WTC11 (cell line): ENCODE data around the gene SNX5. TPM values are rescaled to one million over a fixed set of nuclear protein-coding genes. Genes with fewer than 3 reads are reported as not detected.
A peak's percentile ranks its signal among the peaks of the same experiment; 100 is the strongest.

ENCODE experiments used
- ATAC-seq: fragments of 200-7000 bp; cut with Tn5 transposase; 2 replicates; pipeline ENCODE4 v1.10.0; 2021; ENCODE audit warnings: mild to moderate bottlenecking, moderate library complexity
- CTCF ChIA-PET: fragments of 300-600 bp; sonication (Branson Sonifier 250); formaldehyde crosslinking; loops from one replicate; lab custom pipeline; 2021; ENCODE audit warnings: antibody characterized with exemption; lab: Charles Lee
- POLR2A ChIA-PET: fragments of 350-600 bp; sonication (Branson Sonifier 250); formaldehyde crosslinking; loops from one replicate; lab custom pipeline; 2021; ENCODE audit warnings: antibody characterized with exemption; lab: Charles Lee
- DNase-seq: peaks from one replicate; pipeline ENCODE4 v3.0.0; 2021; ENCODE audit warnings: low spot score
- H3K27ac Mint-ChIP-seq: 2 replicates; pipeline ENCODE4 v1.8.0; 2021; ENCODE audit warnings: mixed read lengths
- H3K27me3 Mint-ChIP-seq: 2 replicates; pipeline ENCODE4 v1.8.0; 2021; ENCODE audit warnings: low read depth, mild to moderate bottlenecking, moderate library complexity, mixed read lengths
- H3K36me3 Mint-ChIP-seq: 2 replicates; pipeline ENCODE4 v1.8.0; 2021; ENCODE audit warnings: mixed read lengths
- H3K4me1 Mint-ChIP-seq: 2 replicates; pipeline ENCODE4 v1.8.0; 2022; ENCODE audit warnings: mixed read lengths
- H3K4me3 Mint-ChIP-seq: 2 replicates; pipeline ENCODE4 v1.8.0; 2021; ENCODE audit warnings: mild to moderate bottlenecking, moderate library complexity, mixed read lengths
- H3K9me3 Mint-ChIP-seq: 2 replicates; pipeline ENCODE4 v1.8.0; 2021; ENCODE audit warnings: mixed read lengths
- CREM ChIP-seq: sonication (generic); formaldehyde crosslinking; IDR thresholded peaks from 2 replicates; pipeline ENCODE4 v1.8.1; 2022; ENCODE audit warnings: mild to moderate bottlenecking, missing genetic modification reagents, moderate library complexity
- CTCF ChIP-seq: fragments of 200-600 bp; IDR thresholded peaks from 2 replicates; pipeline ENCODE4 v1.8.0; 2022; ENCODE audit warnings: antibody characterized with exemption
- FOXP4 ChIP-seq: sonication (generic); formaldehyde crosslinking; IDR thresholded peaks from 2 replicates; pipeline ENCODE4 v1.8.0; 2022; ENCODE audit warnings: mild to moderate bottlenecking, missing genetic modification reagents
- ZNF138 ChIP-seq: sonication (generic); formaldehyde crosslinking; conservative IDR thresholded peaks from 2 replicates; pipeline ENCODE4 v1.8.1; 2022; ENCODE audit warnings: mild to moderate bottlenecking, moderate library complexity, missing genetic modification reagents
- ZNF219 ChIP-seq: sonication (generic); formaldehyde crosslinking; IDR thresholded peaks from 2 replicates; pipeline ENCODE4 v1.8.0; 2023; ENCODE audit warnings: missing genetic modification reagents, mild to moderate bottlenecking, borderline replicate concordance
- ZNF317 ChIP-seq: sonication (generic); formaldehyde crosslinking; IDR thresholded peaks from 2 replicates; pipeline ENCODE4 v1.8.1; 2023; ENCODE audit warnings: low read depth, mild to moderate bottlenecking, moderate library complexity, missing genetic modification reagents, borderline replicate concordance
- ZNF423 ChIP-seq: fragments of 250-450 bp; sonication (Bioruptor Pico); IDR thresholded peaks from 2 replicates; pipeline ENCODE4 v2.1.2; 2022; ENCODE audit warnings: mild to moderate bottlenecking, moderate library complexity
- total RNA-seq: library from RNA; stranded (reverse); gene quantifications from 3 replicates; pipeline ENCODE4 v1.2.3, GENCODE V29; 2021
- TF ChIP-seq, protein P1 (sequence below): sonication (generic); formaldehyde crosslinking; IDR thresholded peaks from 2 replicates; pipeline ENCODE4 v1.8.0; 2023; ENCODE audit warnings: missing genetic modification reagents, mild to moderate bottlenecking, borderline replicate concordance
- TF ChIP-seq, protein P2 (sequence below): sonication (generic); formaldehyde crosslinking; IDR thresholded peaks from 2 replicates; pipeline ENCODE4 v1.8.1; 2023; ENCODE audit warnings: mild to moderate bottlenecking, moderate library complexity, missing genetic modification reagents
- TF ChIP-seq, protein P3 (sequence below): sonication (generic); formaldehyde crosslinking; IDR thresholded peaks from 2 replicates; pipeline ENCODE4 v1.8.1; 2022; ENCODE audit warnings: mild to moderate bottlenecking, missing genetic modification reagents, moderate library complexity, borderline replicate concordance

SNX5 gene
- total RNA-seq, 1 experiment from 2014 or later, result 192 TPM

GRCh38 chr20:17938871-17939619, 29.5 kb downstream of the SNX5 start (continued):
- TF ChIP-seq, protein P1, sequence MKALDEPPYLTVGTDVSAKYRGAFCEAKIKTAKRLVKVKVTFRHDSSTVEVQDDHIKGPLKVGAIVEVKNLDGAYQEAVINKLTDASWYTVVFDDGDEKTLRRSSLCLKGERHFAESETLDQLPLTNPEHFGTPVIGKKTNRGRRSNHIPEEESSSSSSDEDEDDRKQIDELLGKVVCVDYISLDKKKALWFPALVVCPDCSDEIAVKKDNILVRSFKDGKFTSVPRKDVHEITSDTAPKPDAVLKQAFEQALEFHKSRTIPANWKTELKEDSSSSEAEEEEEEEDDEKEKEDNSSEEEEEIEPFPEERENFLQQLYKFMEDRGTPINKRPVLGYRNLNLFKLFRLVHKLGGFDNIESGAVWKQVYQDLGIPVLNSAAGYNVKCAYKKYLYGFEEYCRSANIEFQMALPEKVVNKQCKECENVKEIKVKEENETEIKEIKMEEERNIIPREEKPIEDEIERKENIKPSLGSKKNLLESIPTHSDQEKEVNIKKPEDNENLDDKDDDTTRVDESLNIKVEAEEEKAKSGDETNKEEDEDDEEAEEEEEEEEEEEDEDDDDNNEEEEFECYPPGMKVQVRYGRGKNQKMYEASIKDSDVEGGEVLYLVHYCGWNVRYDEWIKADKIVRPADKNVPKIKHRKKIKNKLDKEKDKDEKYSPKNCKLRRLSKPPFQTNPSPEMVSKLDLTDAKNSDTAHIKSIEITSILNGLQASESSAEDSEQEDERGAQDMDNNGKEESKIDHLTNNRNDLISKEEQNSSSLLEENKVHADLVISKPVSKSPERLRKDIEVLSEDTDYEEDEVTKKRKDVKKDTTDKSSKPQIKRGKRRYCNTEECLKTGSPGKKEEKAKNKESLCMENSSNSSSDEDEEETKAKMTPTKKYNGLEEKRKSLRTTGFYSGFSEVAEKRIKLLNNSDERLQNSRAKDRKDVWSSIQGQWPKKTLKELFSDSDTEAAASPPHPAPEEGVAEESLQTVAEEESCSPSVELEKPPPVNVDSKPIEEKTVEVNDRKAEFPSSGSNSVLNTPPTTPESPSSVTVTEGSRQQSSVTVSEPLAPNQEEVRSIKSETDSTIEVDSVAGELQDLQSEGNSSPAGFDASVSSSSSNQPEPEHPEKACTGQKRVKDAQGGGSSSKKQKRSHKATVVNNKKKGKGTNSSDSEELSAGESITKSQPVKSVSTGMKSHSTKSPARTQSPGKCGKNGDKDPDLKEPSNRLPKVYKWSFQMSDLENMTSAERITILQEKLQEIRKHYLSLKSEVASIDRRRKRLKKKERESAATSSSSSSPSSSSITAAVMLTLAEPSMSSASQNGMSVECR (CRISPR knock-in tag), result no peak
- TF ChIP-seq, protein P2, sequence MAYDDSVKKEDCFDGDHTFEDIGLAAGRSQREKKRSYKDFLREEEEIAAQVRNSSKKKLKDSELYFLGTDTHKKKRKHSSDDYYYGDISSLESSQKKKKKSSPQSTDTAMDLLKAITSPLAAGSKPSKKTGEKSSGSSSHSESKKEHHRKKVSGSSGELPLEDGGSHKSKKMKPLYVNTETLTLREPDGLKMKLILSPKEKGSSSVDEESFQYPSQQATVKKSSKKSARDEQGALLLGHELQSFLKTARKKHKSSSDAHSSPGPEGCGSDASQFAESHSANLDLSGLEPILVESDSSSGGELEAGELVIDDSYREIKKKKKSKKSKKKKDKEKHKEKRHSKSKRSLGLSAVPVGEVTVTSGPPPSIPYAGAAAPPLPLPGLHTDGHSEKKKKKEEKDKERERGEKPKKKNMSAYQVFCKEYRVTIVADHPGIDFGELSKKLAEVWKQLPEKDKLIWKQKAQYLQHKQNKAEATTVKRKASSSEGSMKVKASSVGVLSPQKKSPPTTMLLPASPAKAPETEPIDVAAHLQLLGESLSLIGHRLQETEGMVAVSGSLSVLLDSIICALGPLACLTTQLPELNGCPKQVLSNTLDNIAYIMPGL, result no peak
- TF ChIP-seq ZNF423, result no peak
- peak; percentile 88 for TF ChIP-seq CTCF
- TF ChIP-seq ZNF138, result no peak
- TF ChIP-seq, protein P3, sequence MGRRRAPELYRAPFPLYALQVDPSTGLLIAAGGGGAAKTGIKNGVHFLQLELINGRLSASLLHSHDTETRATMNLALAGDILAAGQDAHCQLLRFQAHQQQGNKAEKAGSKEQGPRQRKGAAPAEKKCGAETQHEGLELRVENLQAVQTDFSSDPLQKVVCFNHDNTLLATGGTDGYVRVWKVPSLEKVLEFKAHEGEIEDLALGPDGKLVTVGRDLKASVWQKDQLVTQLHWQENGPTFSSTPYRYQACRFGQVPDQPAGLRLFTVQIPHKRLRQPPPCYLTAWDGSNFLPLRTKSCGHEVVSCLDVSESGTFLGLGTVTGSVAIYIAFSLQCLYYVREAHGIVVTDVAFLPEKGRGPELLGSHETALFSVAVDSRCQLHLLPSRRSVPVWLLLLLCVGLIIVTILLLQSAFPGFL, result no peak
- TF ChIP-seq FOXP4 (CRISPR knock-in tag), result no peak
- TF ChIP-seq ZNF219, result no peak
- 0 out of 2 replicates have a peak, but pooled peaks have one; percentile 30 for TF ChIP-seq CREM

DNA sequence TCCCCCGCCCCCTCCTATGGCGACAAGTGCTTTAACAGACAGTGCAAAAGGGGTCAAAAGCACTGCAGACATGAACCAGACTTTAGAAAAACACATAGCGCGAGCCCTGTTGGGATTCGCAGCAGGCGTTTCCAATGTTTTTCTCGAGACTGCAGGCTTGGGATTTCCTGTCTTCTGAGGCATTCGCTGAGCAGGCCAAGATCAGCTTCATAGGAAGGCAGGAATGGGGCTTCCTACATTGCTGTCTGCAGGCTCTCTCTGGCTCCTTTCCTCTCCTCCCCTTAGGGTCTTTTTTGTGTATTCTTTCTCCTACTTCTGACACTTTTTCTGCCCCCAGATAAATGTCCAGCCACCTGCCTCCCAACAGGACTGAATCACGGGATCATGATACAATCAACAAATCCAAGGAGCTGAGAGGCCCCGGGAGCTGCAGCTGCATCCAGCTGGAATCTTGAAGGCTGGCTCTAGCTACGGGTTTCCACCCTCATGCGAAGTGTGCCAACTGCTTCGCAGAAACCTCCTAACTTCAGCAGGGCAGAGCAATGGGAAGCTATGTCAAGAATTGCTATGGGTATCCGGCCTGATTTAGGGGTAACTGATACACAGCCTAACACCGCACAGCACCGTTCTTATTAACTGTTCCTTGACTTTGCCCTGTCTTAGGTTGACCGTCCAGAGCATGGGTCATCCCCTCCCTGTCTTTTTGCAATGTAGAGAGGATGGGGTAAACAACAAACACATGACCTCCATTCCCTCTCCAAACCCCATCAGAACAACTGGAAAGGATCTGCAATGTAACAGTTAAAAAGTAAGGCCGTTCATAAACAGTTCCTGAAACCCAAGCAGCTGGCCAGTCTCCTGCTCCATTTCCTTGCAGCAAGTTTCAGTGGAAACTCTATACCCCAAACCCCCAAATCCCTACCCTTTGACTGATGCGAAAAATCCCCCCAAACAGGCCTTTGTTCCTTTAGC, 31.5 kb downstream of the SNX5 start:
- peaks cover 72% of the 10 kb centered on the region for H3K4me1 Mint-ChIP-seq
- ChIA-PET POLR2A (interaction anchor here (1.3 kb wide), 1 partner anchor 255 kb away, joined by 4 read pairs; the partner anchor contains the start of gene RRBP1), CTCF (interaction anchor here (0.8 to 5.4 kb wide), 10 partner anchors 8 to 432 kb away, joined by 3 to 51 read pairs (median 5); partner anchors contain the start of gene RRBP1)
- no peak for DNase-seq
- TF ChIP-seq ZNF317 (CRISPR knock-in tag), result no peak
- H3K27me3 Mint-ChIP-seq, result peaks cover 7% of the 10 kb centered on the region
- peaks cover 12% of the 10 kb centered on the region for H3K36me3 Mint-ChIP-seq
- peak overlapping the region; percentile 86 for H3K27ac Mint-ChIP-seq
- ATAC-seq, result 0 out of 2 replicates have a peak, but pooled peaks have one; percentile 1
- no peak overlapping the region for H3K4me3 Mint-ChIP-seq
- peaks cover 3% of the 10 kb centered on the region for H3K9me3 Mint-ChIP-seq
